Endothelial cell (in vitro differentiated cells): Measurements from ENCODE around the gene ZFAND2B. TPM values are rescaled to one million over a fixed set of nuclear protein-coding genes. Genes with fewer than 3 reads are reported as not detected.

Experiments
- DNase-seq: peaks from one replicate; pipeline ENCODE4 v3.0.0; 2021; ENCODE audit warnings: low spot score
- H3K27ac Mint-ChIP-seq: one replicate; pipeline ENCODE4 v1.8.0; 2021; ENCODE audit warnings: mixed read lengths, inconsistent platforms; ENCODE audit not compliant: unreplicated experiment
- H3K27me3 Mint-ChIP-seq: one replicate; pipeline ENCODE4 v1.8.0; 2021; ENCODE audit warnings: mild to moderate bottlenecking, moderate library complexity, mixed read lengths, inconsistent platforms; ENCODE audit not compliant: unreplicated experiment
- H3K36me3 Mint-ChIP-seq: one replicate; pipeline ENCODE4 v1.8.0; 2021; ENCODE audit warnings: mild to moderate bottlenecking, low read depth, mixed read lengths, inconsistent platforms; ENCODE audit not compliant: unreplicated experiment
- H3K4me1 Mint-ChIP-seq: one replicate; pipeline ENCODE4 v1.8.0; 2021; ENCODE audit warnings: mild to moderate bottlenecking, mixed read lengths, inconsistent platforms; ENCODE audit not compliant: unreplicated experiment
- H3K4me3 Mint-ChIP-seq: one replicate; pipeline ENCODE4 v1.8.0; 2021; ENCODE audit warnings: mild to moderate bottlenecking, mixed read lengths, inconsistent platforms; ENCODE audit not compliant: unreplicated experiment
- H3K9me3 Mint-ChIP-seq: one replicate; pipeline ENCODE4 v1.8.0; 2021; ENCODE audit warnings: mixed read lengths, inconsistent platforms; ENCODE audit not compliant: unreplicated experiment
- CTCF ChIP-seq: fragments of 200-600 bp; sonication (generic); IDR thresholded peaks from one replicate; pipeline ENCODE4 v1.5.0; 2021; ENCODE audit warnings: antibody characterized with exemption; ENCODE audit not compliant: unreplicated experiment
- total RNA-seq: library from RNA; stranded (reverse); fragmentation: NEBNext Ultra II Directional; extraction: Animal tissue kit (Norgen Biotek cat#: 25700); gene quantifications from one replicate; pipeline ENCODE4 v1.2.1, GENCODE V29; 2021; ENCODE audit not compliant: unreplicated experiment

Gene ZFAND2B
- total RNA-seq, 1 donor from 2014 or later, result 39.7 TPM

DNA sequence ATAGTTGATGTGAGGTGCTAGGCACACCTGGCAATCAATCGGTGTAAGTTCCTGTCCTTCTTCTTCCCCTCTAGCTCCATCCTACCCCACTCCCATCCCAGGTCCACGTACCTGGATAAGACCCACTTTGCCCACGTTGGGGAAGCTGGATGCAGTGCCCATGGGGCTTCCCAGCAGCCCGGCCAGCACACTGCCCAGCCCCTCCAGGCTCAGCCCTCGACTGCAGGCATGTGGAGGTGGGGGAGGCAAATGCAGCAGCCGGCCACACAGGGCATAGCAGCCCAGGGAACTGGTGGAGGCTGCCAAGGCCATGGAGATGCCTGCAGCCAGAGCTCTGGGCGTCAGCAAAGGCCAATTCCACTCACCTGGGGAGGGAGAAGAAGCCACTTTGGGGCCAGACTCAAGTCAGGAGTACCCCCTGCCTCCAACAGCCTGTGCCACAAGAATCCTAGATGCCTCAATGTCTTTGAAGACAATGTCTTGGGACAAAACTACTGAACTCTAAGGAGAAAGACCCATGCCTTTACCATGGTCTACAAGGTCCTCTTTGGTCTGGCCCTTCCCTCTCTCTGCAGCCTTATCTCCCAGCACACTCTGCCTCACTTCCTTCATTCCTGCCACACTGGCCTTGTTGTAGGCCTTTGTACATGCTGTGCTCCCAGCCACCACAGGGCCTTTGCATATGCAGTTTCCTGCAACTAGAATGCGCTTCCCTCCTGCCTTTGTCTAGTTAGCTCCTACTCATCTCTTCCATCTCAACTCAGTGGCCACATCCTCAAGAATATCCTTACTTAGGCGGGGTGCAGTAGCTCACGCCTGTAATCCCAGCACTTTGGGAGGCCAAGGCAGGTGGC is 41.3 kb upstream of the ZFAND2B start:
- no peak for TF ChIP-seq CTCF
- H3K27ac Mint-ChIP-seq, result no peak overlapping the region
- peaks cover 9% of the 10 kb centered on the region for H3K27me3 Mint-ChIP-seq
- peaks cover 8% of the 10 kb centered on the region for H3K4me1 Mint-ChIP-seq
- no peaks in the 10 kb centered on the region for H3K9me3 Mint-ChIP-seq
- H3K4me3 Mint-ChIP-seq, result no peak overlapping the region
- H3K36me3 Mint-ChIP-seq, result peaks cover 6% of the 10 kb centered on the region
- DNase-seq, result no peak

GRCh38 chr2:219167997-219168396 is 38.6 kb upstream of the ZFAND2B start:
- peak overlapping the region; percentile 49 for H3K4me3 Mint-ChIP-seq
- no peak for TF ChIP-seq CTCF
- peaks cover 13% of the 10 kb centered on the region for H3K36me3 Mint-ChIP-seq
- no peaks in the 10 kb centered on the region for H3K9me3 Mint-ChIP-seq
- H3K27ac Mint-ChIP-seq, result no peak overlapping the region
- peaks cover 11% of the 10 kb centered on the region for H3K27me3 Mint-ChIP-seq
- peaks cover 9% of the 10 kb centered on the region for H3K4me1 Mint-ChIP-seq
- DNase-seq, result no peak

GRCh38 chr2:219168526-219168925 is 38.1 kb upstream of the ZFAND2B start:
- no peaks in the 10 kb centered on the region for H3K9me3 Mint-ChIP-seq
- H3K4me1 Mint-ChIP-seq, result peaks cover 9% of the 10 kb centered on the region
- H3K27ac Mint-ChIP-seq, result no peak overlapping the region
- H3K27me3 Mint-ChIP-seq, result peaks cover 11% of the 10 kb centered on the region
- no peak for DNase-seq
- H3K36me3 Mint-ChIP-seq, result peaks cover 13% of the 10 kb centered on the region
- no peak for TF ChIP-seq CTCF
- peak overlapping the region; percentile 49 for H3K4me3 Mint-ChIP-seq

- Mint-ChIP-seq H3K4me3 (no peak overlapping the region), H3K27ac (no peak overlapping the region), H3K36me3 (peaks cover 14% of the 10 kb centered on the region), H3K4me1 (peaks cover 9% of the 10 kb centered on the region), H3K9me3 (no peaks in the 10 kb centered on the region), H3K27me3 (peaks cover 12% of the 10 kb centered on the region)
- DNase-seq, result no peak
- no peak for TF ChIP-seq CTCF
Measured at GRCh38 chr2:219168932-219169331, 37.6 kb upstream of the ZFAND2B start.

GRCh38 chr2:219169930-219170654 is 36.5 kb upstream of the ZFAND2B start, which contains the start of gene SLC23A3:
SLC23A3 (minus strand) TSS chr2:219170029; CDS start chr2:219169984, 45 bp downstream.
- Mint-ChIP-seq H3K9me3 (no peaks in the 10 kb centered on the region), H3K4me3 (no peak within 1 kb of the TSS), H3K27me3 (peaks cover 15% of the 10 kb centered on the region), H3K36me3 (peaks cover 24% of the 10 kb centered on the region), H3K27ac (no peak within 1 kb of the TSS), H3K4me1 (peaks cover 21% of the 10 kb centered on the region)
- DNase-seq, result no peak
- TF ChIP-seq CTCF, result no peak
